ENCODE measurements around the gene CNFN.

CNFN gene

DNA sequence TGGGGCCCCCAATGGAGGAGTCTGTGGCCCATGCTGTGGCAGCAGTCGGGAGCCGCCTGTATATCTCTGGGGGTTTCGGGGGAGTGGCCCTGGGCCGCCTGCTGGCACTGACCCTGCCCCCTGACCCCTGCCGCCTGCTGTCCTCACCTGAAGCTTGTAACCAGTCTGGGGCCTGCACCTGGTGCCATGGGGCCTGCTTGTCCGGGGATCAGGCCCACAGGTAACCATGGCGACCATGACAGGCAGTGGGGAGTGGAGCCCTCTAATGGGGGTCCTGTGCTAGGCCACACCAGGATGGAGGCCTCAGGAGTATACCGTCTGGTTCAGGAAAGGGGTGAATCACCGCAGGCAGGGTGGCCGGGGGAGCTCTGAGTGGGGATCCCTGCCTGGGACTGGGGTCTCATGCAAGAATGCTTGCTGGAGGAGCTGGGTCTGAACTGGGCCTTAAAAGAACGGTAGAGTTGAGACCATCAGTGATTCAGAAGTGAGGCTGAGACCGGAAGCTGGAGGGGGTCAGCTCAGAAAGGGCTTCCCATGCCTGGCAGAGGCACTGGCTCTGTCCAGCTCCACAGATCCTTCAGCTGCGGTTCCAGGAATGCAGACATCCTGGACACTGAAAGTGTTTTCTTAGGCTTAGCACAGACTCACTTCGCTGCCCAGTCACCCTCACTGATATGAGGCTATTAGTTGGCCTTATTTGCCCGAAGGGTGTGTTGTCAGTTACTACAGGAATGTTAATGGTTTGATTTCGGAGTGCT is 29.1 kb downstream of the CNFN start:
- TF ChIP-seq GATA3 (IDR thresholded peaks at IDR 0.05; ENCODE audit: low read depth, low read length) (no peak), GATA2 (IDR thresholded peaks at IDR 0.05; ENCODE audit: low read depth, low read length) (no peak)

DNA sequence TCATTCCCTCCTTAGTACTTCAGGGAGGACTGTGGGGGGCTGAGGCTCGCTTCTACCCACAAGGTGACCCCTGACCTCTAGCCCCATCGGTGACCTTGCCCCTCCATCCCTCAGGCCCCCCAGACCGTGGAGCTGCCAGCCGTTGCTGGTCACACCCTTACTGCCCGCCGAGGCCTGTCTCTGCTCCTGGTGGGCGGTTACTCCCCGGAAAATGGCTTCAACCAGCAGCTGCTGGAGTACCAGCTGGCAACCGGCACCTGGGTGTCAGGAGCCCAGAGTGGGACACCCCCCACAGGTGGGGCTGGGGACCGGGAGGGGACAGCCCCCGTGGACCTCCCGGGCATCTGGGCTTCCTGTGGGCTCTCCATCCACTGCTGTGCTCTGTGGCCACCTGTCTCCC is 32.8 kb downstream of the CNFN start:
- TF ChIP-seq GATA3 (IDR thresholded peaks at IDR 0.05; ENCODE audit: low read depth, low read length) (no peak), GATA2 (IDR thresholded peaks at IDR 0.05; ENCODE audit: low read depth, low read length) (no peak)

DNA sequence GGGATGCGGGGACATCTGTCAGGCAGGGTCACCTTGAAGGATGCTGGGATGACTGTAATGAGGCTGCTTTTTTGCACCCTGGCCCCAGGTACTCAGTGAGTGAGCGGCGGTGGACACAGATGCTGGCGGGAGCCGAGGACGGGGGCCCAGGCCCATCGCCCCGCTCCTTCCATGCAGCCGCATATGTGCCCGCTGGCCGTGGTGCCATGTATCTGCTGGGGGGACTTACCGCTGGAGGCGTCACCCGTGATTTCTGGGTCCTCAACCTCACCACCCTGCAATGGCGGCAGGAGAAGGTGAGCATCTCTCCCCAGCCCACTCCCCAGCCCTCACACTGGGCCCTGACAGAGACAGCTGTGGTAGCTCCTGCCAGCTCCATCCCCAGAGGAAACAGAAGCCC is 33.4 kb downstream of the CNFN start:
- TF ChIP-seq GATA2 (IDR thresholded peaks at IDR 0.05; ENCODE audit: low read depth, low read length) (no peak), GATA3 (IDR thresholded peaks at IDR 0.05; ENCODE audit: low read depth, low read length) (no peak)

DNA sequence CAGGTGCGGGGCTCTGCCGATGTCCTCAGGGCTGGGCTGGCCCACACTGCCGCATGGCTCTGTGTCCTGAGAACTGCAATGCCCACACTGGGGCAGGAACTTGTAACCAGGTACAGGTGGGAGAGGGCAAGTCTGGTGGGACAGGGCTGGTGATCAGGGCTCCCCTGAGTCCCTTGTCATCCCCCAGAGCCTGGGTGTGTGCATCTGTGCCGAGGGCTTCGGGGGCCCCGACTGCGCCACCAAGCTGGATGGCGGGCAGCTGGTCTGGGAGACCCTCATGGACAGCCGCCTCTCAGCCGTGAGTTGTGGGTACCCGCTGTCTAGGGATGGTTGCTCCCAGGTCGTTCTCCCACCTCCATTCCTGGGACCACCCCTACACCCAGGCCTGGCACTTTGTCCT is 34.2 kb downstream of the CNFN start:
- TF ChIP-seq GATA2 (IDR thresholded peaks at IDR 0.05; ENCODE audit: low read depth, low read length), result no peak
- no peak for TF ChIP-seq GATA3 (IDR thresholded peaks at IDR 0.05; ENCODE audit: low read depth, low read length)

DNA sequence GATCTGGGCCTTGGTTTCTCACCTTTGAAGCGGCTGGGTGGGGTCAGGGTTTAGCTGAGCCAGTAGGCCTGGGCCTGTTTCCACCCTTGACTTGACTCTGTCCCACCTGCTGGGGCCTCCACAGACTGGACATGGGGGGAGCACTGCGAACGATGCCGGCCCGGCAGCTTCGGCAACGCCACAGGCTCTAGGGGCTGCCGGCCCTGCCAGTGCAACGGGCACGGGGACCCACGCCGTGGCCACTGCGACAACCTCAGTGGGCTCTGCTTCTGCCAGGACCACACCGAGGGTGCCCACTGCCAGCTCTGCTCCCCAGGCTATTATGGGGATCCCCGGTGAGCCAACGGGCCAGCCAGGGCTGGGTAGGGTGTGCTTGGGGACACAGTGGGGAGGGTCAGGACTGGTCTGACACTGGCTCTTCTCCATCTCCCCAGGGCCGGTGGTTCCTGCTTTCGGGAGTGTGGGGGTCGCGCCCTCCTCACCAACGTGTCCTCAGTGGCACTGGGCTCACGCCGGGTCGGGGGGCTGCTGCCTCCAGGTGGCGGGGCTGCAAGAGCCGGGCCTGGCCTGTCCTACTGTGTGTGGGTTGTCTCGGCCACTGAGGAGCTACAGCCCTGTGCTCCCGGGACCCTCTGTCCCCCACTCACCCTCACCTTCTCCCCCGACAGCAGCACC is 36.6 kb downstream of the CNFN start:
- TF ChIP-seq GATA3 (IDR thresholded peaks at IDR 0.05; ENCODE audit: low read depth, low read length) (no peak), GATA2 (IDR thresholded peaks at IDR 0.05; ENCODE audit: low read depth, low read length) (no peak)

DNA sequence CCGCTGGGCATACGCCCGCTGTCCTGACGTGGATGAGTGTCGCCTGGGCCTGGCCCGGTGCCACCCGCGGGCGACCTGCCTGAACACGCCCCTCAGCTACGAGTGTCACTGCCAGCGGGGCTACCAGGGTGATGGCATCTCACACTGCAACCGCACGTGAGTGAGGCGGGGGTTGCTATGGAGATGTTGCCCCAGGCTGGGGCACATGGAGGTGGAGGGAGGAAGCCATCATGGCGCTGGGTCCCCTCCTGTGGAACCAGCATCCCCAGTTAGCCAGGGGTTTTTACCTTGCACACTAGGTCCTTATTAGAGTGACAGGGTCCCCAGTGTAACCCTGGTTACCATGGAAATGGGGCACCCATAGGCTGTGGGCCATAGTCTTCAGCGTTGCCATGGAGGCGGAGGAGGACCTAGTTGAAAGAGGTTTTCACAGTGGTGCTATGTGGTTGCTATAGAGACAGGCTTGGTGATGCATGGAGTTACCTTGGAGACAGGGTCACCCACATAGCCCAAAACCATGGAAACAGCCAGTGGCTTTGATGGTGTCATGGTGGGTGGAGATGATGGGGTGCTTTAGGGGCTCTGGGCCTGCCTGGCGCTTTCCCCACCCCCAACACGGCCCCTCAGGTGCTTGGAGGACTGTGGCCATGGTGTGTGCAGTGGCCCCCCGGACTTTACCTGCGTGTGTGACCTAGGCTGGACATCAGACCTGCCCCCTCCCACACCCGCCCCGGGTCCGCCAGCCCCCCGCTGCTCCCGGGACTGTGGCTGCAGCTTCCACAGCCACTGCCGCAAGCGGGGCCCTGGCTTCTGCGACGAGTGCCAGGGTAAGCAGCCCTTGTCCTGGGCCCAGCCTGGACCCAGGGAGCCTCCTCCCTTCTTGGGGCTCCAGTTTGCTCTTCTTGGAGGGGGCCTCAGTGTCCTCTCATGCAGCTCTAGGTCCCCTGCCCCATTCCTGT is 37.5 kb downstream of the CNFN start:
- TF ChIP-seq GATA2 (IDR thresholded peaks at IDR 0.05; ENCODE audit: low read depth, low read length) (no peak), GATA3 (IDR thresholded peaks at IDR 0.05; ENCODE audit: low read depth, low read length) (no peak)

DNA sequence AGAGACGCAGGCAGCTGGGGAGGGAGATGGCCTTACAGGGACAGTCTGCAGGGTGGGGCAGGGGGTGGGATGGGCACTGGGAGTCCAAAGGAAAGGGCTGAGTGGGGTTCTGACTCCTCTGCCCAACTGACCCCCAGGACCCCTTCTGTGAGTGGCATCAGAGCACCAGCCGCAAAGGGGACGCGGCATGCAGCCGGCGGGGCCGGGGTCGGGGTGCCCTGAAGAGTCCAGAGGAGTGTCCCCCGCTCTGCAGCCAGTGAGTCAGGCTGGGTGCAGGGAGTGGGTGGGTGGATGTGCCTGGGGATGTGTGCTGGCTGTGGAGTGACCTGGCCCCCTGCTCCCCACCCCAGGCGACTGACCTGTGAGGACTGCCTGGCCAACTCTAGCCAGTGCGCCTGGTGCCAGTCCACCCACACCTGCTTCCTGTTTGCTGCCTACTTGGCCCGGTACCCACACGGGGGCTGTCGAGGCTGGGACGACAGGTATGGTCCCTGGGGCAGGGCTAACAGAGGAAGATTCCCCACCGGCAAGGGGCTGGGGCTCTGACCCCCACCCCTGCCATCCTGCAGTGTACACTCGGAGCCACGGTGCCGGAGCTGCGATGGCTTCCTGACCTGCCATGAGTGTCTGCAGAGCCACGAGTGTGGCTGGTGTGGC is 38.9 kb downstream of the CNFN start:
- TF ChIP-seq GATA2 (IDR thresholded peaks at IDR 0.05; ENCODE audit: low read depth, low read length) (no peak), GATA3 (IDR thresholded peaks at IDR 0.05; ENCODE audit: low read depth, low read length) (no peak)

DNA sequence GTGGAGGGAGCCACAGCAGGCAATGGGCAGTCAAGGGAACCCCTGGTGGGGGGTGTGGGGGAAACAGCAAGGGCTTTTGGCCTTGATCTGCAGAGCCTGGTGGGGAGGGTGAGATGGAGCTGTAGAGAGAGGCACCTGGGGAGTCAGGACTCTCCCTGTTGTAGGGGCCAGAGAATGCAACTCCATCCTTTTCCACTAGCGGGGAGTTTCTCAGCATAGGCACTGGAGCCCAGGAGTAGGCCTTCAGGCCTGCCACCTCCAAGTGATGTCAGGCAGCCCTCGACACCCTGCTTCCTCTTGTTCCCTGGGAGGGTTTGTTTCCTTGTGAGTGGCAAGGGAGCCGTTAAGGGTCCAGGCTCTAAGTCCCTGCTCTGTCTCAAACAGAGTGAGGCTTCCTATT is 39.7 kb downstream of the CNFN start:
- TF ChIP-seq GATA3 (IDR thresholded peaks at IDR 0.05; ENCODE audit: low read depth, low read length) (no peak), GATA2 (IDR thresholded peaks at IDR 0.05; ENCODE audit: low read depth, low read length) (no peak)

DNA sequence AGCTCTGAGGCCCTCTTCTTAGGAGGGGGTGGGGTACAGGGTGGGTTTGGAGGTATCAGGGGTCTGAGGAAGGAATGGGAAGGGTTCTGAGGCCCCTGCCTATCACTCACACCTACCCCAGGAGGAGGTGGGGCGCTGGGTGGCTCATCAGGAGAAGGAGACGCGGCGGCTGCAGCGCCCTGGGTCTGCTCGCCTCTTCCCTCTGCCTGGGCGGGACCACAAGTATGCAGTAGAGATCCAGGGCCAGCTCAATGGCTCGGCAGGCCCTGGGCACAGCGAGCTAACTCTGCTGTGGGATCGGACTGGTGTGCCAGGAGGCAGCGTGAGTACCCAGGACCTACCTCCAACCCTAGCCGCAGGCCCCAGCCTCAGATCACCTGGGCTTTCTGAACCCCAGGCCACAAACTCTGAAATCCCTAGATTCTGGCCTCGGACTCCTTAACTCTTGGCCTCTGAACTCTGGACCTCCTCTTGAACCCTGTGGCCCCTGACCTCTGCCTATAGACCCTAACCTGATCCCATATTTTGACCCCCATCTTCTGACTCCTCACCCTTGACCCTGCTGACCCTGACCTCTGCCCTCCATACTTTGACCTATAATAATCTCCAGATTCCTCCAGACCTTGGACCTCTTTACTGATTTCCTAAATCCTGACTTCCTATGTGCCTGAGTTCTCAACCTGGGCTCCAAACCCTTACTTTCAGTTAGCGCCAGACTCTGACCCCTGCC is 40.6 kb downstream of the CNFN start:
- TF ChIP-seq GATA2 (IDR thresholded peaks at IDR 0.05; ENCODE audit: low read depth, low read length), result no peak
- no peak for TF ChIP-seq GATA3 (IDR thresholded peaks at IDR 0.05; ENCODE audit: low read depth, low read length)

DNA sequence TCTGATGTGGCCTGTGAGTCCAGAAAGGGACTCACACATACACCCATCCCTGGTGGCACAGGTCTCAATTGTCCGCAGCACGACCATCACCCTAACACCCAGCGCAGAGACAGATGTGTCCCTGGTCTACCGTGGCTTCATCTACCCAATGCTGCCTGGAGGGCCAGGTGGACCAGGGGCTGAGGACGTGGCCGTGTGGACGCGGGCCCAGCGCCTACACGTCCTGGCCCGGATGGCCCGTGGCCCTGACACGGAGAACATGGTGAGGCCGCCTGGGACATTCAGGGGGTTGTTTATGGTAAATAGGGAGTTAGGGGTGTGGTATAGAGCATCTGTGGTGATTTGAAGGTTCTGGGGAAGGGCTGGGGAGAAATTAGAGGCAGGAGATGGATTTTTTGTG is 41.9 kb downstream of the CNFN start:
- TF ChIP-seq GATA3 (IDR thresholded peaks at IDR 0.05; ENCODE audit: low read depth, low read length) (no peak), GATA2 (IDR thresholded peaks at IDR 0.05; ENCODE audit: low read depth, low read length) (no peak)

DNA sequence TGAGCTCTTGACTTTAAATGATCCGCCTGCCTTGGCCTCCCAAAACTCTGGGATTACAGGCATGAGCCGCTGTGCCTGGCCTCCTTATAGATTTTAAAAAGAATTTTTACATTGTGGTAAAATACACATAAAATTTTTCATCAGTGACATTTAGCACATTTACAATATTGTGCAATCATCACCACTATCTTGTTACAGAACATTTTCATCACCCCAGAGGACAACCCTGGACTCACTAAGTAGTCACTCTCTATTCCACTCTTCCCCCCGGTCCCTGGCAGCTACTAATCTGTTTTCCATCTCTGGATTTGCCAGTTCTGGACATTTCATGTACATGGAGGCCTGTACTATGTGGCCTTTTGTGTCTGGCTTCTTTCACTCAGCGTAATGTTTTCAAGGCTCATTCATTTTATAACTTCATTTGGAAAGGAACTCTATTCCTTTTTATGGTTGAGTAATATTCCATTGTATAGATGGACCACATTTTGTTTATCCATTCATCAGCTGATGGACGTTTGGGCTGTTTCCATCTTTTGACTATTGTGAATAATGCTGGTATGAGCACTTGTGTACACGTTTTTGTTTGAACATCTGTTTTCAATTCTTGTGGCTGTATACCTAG is 44.8 kb downstream of the CNFN start:
- no peak for TF ChIP-seq GATA3 (IDR thresholded peaks at IDR 0.05; ENCODE audit: low read depth, low read length)
- no peak for TF ChIP-seq GATA2 (IDR thresholded peaks at IDR 0.05; ENCODE audit: low read depth, low read length)

DNA sequence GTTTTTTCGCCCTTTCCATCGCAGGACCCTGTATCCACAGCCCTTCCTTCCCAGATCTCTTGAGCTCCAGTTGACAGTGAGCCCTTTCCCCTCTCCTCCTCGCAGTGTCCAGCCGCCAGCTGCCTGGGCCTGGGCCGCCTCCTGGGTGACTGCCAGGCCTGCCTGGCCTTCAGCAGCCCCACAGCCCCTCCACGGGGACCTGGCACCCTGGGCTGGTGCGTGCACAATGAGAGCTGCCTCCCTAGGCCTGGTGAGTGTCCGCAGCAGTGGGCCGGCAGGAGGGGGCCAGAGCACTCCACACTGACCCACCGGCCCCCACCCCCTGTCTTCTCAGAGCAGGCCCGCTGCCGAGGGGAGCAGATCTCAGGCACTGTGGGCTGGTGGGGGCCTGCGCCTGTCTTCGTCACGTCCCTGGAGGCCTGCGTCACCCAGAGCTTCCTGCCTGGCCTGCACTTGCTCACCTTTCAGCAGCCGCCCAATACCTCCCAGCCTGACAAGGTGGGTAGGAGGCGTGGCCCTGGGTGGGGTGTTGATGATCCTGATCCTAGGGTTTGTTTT is 45.7 kb downstream of the CNFN start:
- TF ChIP-seq GATA3 (IDR thresholded peaks at IDR 0.05; ENCODE audit: low read depth, low read length), result no peak
- TF ChIP-seq GATA2 (IDR thresholded peaks at IDR 0.05; ENCODE audit: low read depth, low read length), result no peak

All from SH-SY5Y (cell line).